Heart right ventricle (tissue), 16 donors: ENCODE results near the gene PPIE. TPM values are rescaled to one million over a fixed set of nuclear protein-coding genes. Genes with fewer than 3 reads are reported as not detected.

Source experiments
- ATAC-seq, 8 donors: fragments of 200-7000 bp; cut with Tn5 transposase; one replicate each; pipeline ENCODE4 v1.9.1; 2020; ENCODE audit warnings: mild to moderate bottlenecking in 8 of 8, moderate library complexity in 8 of 8, moderate number of reproducible peaks in 1 of 8
- DNase-seq, 2 donors: peaks; one replicate each; pipeline ENCODE4 v3.0.0-alpha.2; 2020
- H3K27ac ChIP-seq, 10 donors: fragments of 200-600 bp; sonication (generic) in 2 of 10; one replicate each; pipeline versions ENCODE4 v1.5.0 to v1.8.0; 2020 to 2022; ENCODE audit warnings: mild to moderate bottlenecking in 3 of 10
- H3K27me3 ChIP-seq, 7 donors: fragments of 200-600 bp; one replicate each; pipeline ENCODE4 v1.8.0; 2021 to 2022; ENCODE audit warnings: mild to moderate bottlenecking in 2 of 7
- H3K36me3 ChIP-seq, 9 donors: fragments of 200-600 bp; sonication (generic) in 1 of 9; one replicate each; pipeline versions ENCODE4 v1.5.0 to v1.8.0; 2020 to 2022; ENCODE audit warnings: mild to moderate bottlenecking in 2 of 9
- H3K4me1 ChIP-seq, 9 donors: fragments of 200-600 bp; sonication (generic) in 1 of 9; one replicate each; pipeline versions ENCODE4 v1.5.0 to v1.8.0; 2020 to 2022; ENCODE audit warnings: mild to moderate bottlenecking in 4 of 9
- H3K4me3 ChIP-seq, 10 donors: fragments of 200-600 bp; sonication (generic) in 2 of 10; one replicate each; pipeline versions ENCODE4 v1.5.0 to v1.8.0; 2020 to 2022; ENCODE audit warnings: mild to moderate bottlenecking in 7 of 10, moderate library complexity in 2 of 10
- H3K9me3 ChIP-seq, 11 donors: fragments of 200-600 bp in 10 of 11; sonication (generic) in 2 of 11; one replicate each; pipeline versions ENCODE4 v1.5.0 to v1.8.0; 2013 to 2022; ENCODE audit warnings: mild to moderate bottlenecking in 2 of 11, control low read depth in 1 of 11, moderate library complexity in 1 of 11
- CTCF ChIP-seq, 9 donors: fragments of 200-600 bp; sonication (generic) in 2 of 9; IDR thresholded peaks; one replicate each; pipeline versions ENCODE4 v1.5.0 to v1.8.0; 2021 to 2022; ENCODE audit warnings: antibody characterized with exemption in 9 of 9, mild to moderate bottlenecking in 5 of 9, moderate library complexity in 1 of 9
- WGBS, 2 donors: extraction: QIAGEN DNeasy Blood & Tissue Kit; methylation state at CpG; one replicate each; pipeline ENCODE4 v1.1.7; 2013; ENCODE audit warnings: inconsistent platforms in 1 of 2; 5-methylcytosine and 5-hydroxymethylcytosine counted together
- intact Hi-C, 10 donors: fragments of 100-400 bp; cut with DNase I; formaldehyde crosslinking; loops; one replicate each; pipeline versions ENCODE4 v1.11.1 to v1.14.2; 2022
- polyA plus RNA-seq, 2 donors: library from polyadenylated mRNA; stranded (reverse); fragments of 200-250 nt; gene quantifications; one replicate each; pipeline ENCODE4 v1.2.3, GENCODE V29; 2013
- total RNA-seq, 10 donors: library from RNA; stranded (reverse); fragmentation: NEBNext Ultra II Directional in 3 of 10; extraction: Animal tissue kit (Norgen Biotek cat#: 25700) in 3 of 10; gene quantifications; one replicate each; pipeline versions ENCODE4 v1.2.1 to v1.2.4, GENCODE V29; 2021 to 2023
- donor health status: Arrhythmogenic right ventricular cardiomyopathy.
- donor health status: ischemic (EF 13 %, LVEDD 7.1; RV severe dilation, severe dysfunction).
- donor health status: healthy with polysubstance abuse.
- donor health status: DM: no; HTN: yes; CAD: no.
- donor health status: DM: no; HTN: no; CAD: no.
- donor health status: ischemic (EF 25% LVEDD 6.9; RV normal size, moderate dysfunction).
- donor health status: ischemic (EF 25% LVEDD 5.7; RV mildly dilated, moderate dysfunction).
- donor health status: healthy.
- donor health status: DM: yes; HTN: yes; CAD: no.
- donor health status: Ischemic cardiomyopathy.
- donor health status: ischemic (EF 35%, LVEDD 5.7; RV mildly dilated, moderate dysfunction).
- donor health status: nonischemic (EF 11% LVEDD 7.7; RV severe dilation, severe dysfunction).
- donor health status: DM: yes; HTN: yes; CAD: no.
- donor health status: PGD.
- donor health status: ischemic (EF 29% LVEDD 5.4; RV normal size, mild dysfunction).
- donor health status: nonischemic (EF 23%, LVEDD 6.1; RV moderate dilation, normal function).

Gene PPIE
- total and polyA plus RNA-seq, 12 donors, result 28.0 to 49.5 (median 31.3) TPM

- peak in 5 of 8 donors; percentile 47 to 72 (median 59) for ATAC-seq
Observed at GRCh38 chr1:39720094-39720999, 18.3 kb upstream of the PPIE start.

GRCh38 chr1:39721664-39722063 lies 17.0 kb upstream of the PPIE start:
- DNase-seq, result no peak
- H3K27ac ChIP-seq, result no peak overlapping the region
- no peak for TF ChIP-seq CTCF (IDR thresholded peaks at IDR 0.05)
- H3K27me3 ChIP-seq, result peaks cover 0 to 59% (median 28%) of the 10 kb centered on the region in 7 donors
- H3K4me1 ChIP-seq, result peaks cover 0 to 4% (median 0%) of the 10 kb centered on the region in 9 donors
- no peaks in the 10 kb centered on the region for H3K9me3 ChIP-seq
- H3K36me3 ChIP-seq, result no peaks in the 10 kb centered on the region
- ATAC-seq, result no peak
- no peak overlapping the region for H3K4me3 ChIP-seq
- intact Hi-C loops, result loop anchor here in 6 of 10 donors (1.0 to 5.0 kb wide), 7 partner anchors 49 to 119 kb away; partner anchors contain the start of gene NT5C1A (in 1 of the 6)

More at GRCh38 chr1:39720094-39720999, 18.3 kb upstream of the PPIE start:
- intact Hi-C loops, result loop anchor here in 5 of 10 donors (2.0 to 5.0 kb wide), 6 partner anchors 48 to 118 kb away; partner anchors contain the start of gene NT5C1A (in 1 of the 5)
- WGBS, 2 donors, result 40 to 43% methylated on average over 7 of the region's 7 CpGs
- peak; percentile 56 to 82 (median 73) for TF ChIP-seq CTCF (IDR thresholded peaks at IDR 0.05)
- no peak overlapping the region for H3K4me3 ChIP-seq
- no peak overlapping the region for H3K27ac ChIP-seq
- peaks cover 0 to 51% (median 30%) of the 10 kb centered on the region in 7 donors for H3K27me3 ChIP-seq
- no peak for DNase-seq
- no peaks in the 10 kb centered on the region for H3K9me3 ChIP-seq
- H3K36me3 ChIP-seq, result no peaks in the 10 kb centered on the region
- H3K4me1 ChIP-seq, result peaks cover 0 to 4% (median 0%) of the 10 kb centered on the region in 9 donors

- intact Hi-C loops, result loop anchor here in 5 of 10 donors (1.0 to 5.0 kb wide), 5 partner anchors 50 to 120 kb away; partner anchors contain the start of gene NT5C1A (in 1 of the 5)
- no peak for TF ChIP-seq CTCF (IDR thresholded peaks at IDR 0.05)
- DNase-seq, result no peak
Observed at GRCh38 chr1:39722495-39722894, 16.2 kb upstream of the PPIE start.

GRCh38 chr1:39726600-39726999 lies 12.1 kb upstream of the PPIE start:
- DNase-seq (no peak), ATAC-seq (no peak)
- H3K9me3 ChIP-seq, result no peaks in the 10 kb centered on the region
- TF ChIP-seq CTCF (IDR thresholded peaks at IDR 0.05), result no peak
- H3K4me1 ChIP-seq, result peaks cover 0 to 3% (median 0%) of the 10 kb centered on the region in 9 donors
- H3K27me3 ChIP-seq, result peaks cover 0 to 93% (median 57%) of the 10 kb centered on the region in 7 donors
- WGBS, 2 donors, result 76 to 79% methylated on average over 3 of the region's 3 CpGs
- no peaks in the 10 kb centered on the region for H3K36me3 ChIP-seq
- no peak overlapping the region for H3K27ac ChIP-seq
- H3K4me3 ChIP-seq, result no peak overlapping the region
- intact Hi-C loops, result no loop called here

More at GRCh38 chr1:39722495-39722894, 16.2 kb upstream of the PPIE start:
- ATAC-seq, result no peak
- no peaks in the 10 kb centered on the region for H3K9me3 ChIP-seq
- H3K4me1 ChIP-seq, result peaks cover 0 to 4% (median 0%) of the 10 kb centered on the region in 9 donors
- H3K36me3 ChIP-seq, result no peaks in the 10 kb centered on the region
- no peak overlapping the region for H3K4me3 ChIP-seq
- 16 to 17% methylated on average over 2 of the region's 2 CpGs for WGBS, 2 donors
- no peak overlapping the region for H3K27ac ChIP-seq
- H3K27me3 ChIP-seq, result peaks cover 0 to 61% (median 31%) of the 10 kb centered on the region in 7 donors
